Parathyroid adenoma (tissue), 2 donors: Measurements from ENCODE around the gene FBXO9.

ENCODE experiments used
- H2AFZ ChIP-seq: fragments of 300-600 bp; sonication (generic); one replicate; pipeline ENCODE4 v1.7.0; 2017; ENCODE audit warnings: antibody characterized with exemption, mild to moderate bottlenecking
- H3K27ac ChIP-seq: fragments of 300-600 bp; sonication (generic); one replicate; pipeline ENCODE4 v1.7.0; 2017
- H3K27me3 ChIP-seq: fragments of 300-600 bp; sonication (generic); one replicate; pipeline ENCODE4 v1.7.0; 2017; ENCODE audit warnings: low read length; ENCODE audit not compliant: control insufficient read depth, insufficient read depth
- H3K36me3 ChIP-seq: fragments of 300-600 bp; sonication (generic); one replicate; pipeline ENCODE4 v1.7.0; 2017; ENCODE audit warnings: low read length; ENCODE audit not compliant: control insufficient read depth, insufficient read depth
- H3K4me1 ChIP-seq: fragments of 300-600 bp; sonication (generic); one replicate; pipeline ENCODE4 v1.7.0; 2017; ENCODE audit warnings: control low read depth
- H3K4me2 ChIP-seq: fragments of 300-600 bp; sonication (generic); one replicate; pipeline ENCODE4 v1.7.0; 2017; ENCODE audit warnings: low read length
- H3K4me3 ChIP-seq: fragments of 300-600 bp; sonication (generic); one replicate; pipeline ENCODE4 v1.7.0; 2017; ENCODE audit warnings: low read depth, low read length
- H3K79me2 ChIP-seq: fragments of 300-600 bp; sonication (generic); one replicate; pipeline ENCODE4 v1.7.0; 2017; ENCODE audit warnings: control low read depth
- H3K9ac ChIP-seq: fragments of 300-600 bp; sonication (generic); one replicate; pipeline ENCODE4 v1.7.0; 2017; ENCODE audit warnings: mild to moderate bottlenecking
- H3K9me3 ChIP-seq: fragments of 300-600 bp; sonication (generic); one replicate; pipeline ENCODE4 v1.7.0; 2017; ENCODE audit warnings: low read length; ENCODE audit not compliant: control insufficient read depth
- TF ChIP-seq, protein P1 (sequence below): fragments of 300-600 bp; sonication (generic); IDR thresholded peaks from one replicate; pipeline ENCODE4 v1.7.0; 2017; ENCODE audit warnings: antibody characterized with exemption, mild to moderate bottlenecking
- donor health status: primary hyperparathyroidism.

Gene FBXO9

DNA sequence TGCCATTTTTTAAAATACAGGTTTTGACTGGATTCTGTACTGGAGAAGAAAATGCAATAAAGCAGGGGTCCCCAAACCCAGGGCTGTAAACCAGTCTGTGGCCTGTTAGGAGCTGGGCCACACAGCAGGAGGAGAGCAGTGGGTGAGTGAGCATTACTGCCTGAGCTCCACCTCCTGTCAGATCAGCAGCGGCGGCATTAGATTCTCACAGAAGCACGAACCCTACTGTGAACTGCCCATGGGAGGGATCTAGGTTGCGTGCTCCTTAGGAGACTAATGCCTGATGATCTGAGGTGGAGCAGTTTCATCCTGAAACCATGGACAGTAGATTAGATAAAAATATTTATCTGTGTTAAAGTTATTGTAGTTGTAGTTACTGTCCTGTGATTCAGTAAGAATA is 21.1 kb upstream of the FBXO9 start:
- Histone ChIP-seq H3K27me3 (no peaks in the 10 kb centered on the region), H3K4me3 (no peak overlapping the region), H3K9ac (no peak overlapping the region), H3K4me2 (no peak overlapping the region), H3K36me3 (no peaks in the 10 kb centered on the region), H3K27ac (no peak overlapping the region), H2AFZ (no peak overlapping the region), H3K9me3 (no peaks in the 10 kb centered on the region), H3K4me1 (no peaks in the 10 kb centered on the region), H3K79me2 (no peaks in the 10 kb centered on the region)
- TF ChIP-seq, protein P1, sequence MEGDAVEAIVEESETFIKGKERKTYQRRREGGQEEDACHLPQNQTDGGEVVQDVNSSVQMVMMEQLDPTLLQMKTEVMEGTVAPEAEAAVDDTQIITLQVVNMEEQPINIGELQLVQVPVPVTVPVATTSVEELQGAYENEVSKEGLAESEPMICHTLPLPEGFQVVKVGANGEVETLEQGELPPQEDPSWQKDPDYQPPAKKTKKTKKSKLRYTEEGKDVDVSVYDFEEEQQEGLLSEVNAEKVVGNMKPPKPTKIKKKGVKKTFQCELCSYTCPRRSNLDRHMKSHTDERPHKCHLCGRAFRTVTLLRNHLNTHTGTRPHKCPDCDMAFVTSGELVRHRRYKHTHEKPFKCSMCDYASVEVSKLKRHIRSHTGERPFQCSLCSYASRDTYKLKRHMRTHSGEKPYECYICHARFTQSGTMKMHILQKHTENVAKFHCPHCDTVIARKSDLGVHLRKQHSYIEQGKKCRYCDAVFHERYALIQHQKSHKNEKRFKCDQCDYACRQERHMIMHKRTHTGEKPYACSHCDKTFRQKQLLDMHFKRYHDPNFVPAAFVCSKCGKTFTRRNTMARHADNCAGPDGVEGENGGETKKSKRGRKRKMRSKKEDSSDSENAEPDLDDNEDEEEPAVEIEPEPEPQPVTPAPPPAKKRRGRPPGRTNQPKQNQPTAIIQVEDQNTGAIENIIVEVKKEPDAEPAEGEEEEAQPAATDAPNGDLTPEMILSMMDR, result no peak

DNA sequence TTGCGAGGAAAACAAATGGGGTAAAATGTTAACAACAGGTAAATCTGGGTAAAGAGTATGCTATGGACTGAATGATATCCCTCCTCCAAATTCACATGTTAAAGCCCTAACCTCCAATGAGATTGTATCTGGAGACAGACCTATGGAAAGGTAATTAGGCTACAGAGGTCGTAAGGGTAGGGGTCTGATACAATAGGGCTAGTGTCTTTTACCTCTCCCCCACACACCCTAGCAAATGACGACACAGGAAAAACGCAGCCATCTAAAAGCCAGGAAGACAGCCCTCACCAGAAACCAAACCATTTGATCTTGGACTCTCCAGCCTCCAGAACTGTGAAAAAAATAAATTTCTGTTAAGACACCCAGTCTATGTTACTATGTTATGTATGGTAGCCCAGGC is 20.6 kb upstream of the FBXO9 start:
- H3K9me3 ChIP-seq, result no peaks in the 10 kb centered on the region
- no peak overlapping the region for H2AFZ ChIP-seq
- H3K9ac ChIP-seq, result no peak overlapping the region
- no peaks in the 10 kb centered on the region for H3K4me1 ChIP-seq
- no peaks in the 10 kb centered on the region for H3K27me3 ChIP-seq
- H3K79me2 ChIP-seq, result no peaks in the 10 kb centered on the region
- H3K27ac ChIP-seq, result no peak overlapping the region
- no peaks in the 10 kb centered on the region for H3K36me3 ChIP-seq
- TF ChIP-seq, protein P1, result no peak
- H3K4me3 ChIP-seq, result no peak overlapping the region
- H3K4me2 ChIP-seq, result no peak overlapping the region

DNA sequence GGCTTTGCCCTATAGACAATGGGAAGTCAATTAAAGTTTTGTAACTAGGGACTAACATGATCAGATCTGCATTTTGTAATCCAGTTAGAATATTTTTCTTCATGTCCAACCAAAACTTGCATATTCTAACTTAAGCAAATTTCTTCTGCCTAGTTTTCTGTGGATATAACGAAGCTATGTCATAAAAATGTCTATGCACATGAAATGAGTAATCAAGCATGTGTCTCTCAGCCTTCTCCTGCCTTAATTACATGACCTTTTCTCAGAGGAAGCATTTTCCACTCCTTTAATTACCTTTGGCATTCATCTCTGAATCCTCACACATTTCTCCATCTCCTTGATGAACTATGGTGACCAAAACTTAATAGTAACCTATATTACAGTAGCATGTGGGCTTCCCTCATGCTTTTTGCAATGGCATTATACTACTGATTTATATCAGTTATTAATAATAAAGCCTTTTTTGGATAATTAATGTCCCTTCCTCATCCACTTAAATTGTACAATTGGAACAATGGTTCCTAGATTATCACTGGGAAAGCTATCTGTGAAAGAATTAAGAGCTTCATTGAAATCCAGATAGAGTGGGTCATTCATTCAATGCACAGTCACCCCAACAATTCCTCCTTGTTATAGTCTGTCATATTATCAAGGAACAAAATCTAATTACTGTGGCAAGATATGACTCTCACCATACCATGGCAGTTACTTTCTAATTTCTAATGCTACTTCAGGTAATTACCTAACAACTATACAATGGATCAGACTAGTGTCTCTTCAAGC is 19.1 kb upstream of the FBXO9 start:
- Histone ChIP-seq H3K4me1 (no peaks in the 10 kb centered on the region), H3K27me3 (no peaks in the 10 kb centered on the region), H3K9ac (no peak overlapping the region), H3K79me2 (no peaks in the 10 kb centered on the region), H3K27ac (no peak overlapping the region), H3K4me2 (no peak overlapping the region), H3K4me3 (no peak overlapping the region), H3K36me3 (no peaks in the 10 kb centered on the region), H3K9me3 (no peaks in the 10 kb centered on the region), H2AFZ (no peak overlapping the region)
- TF ChIP-seq, protein P1, result no peak

DNA sequence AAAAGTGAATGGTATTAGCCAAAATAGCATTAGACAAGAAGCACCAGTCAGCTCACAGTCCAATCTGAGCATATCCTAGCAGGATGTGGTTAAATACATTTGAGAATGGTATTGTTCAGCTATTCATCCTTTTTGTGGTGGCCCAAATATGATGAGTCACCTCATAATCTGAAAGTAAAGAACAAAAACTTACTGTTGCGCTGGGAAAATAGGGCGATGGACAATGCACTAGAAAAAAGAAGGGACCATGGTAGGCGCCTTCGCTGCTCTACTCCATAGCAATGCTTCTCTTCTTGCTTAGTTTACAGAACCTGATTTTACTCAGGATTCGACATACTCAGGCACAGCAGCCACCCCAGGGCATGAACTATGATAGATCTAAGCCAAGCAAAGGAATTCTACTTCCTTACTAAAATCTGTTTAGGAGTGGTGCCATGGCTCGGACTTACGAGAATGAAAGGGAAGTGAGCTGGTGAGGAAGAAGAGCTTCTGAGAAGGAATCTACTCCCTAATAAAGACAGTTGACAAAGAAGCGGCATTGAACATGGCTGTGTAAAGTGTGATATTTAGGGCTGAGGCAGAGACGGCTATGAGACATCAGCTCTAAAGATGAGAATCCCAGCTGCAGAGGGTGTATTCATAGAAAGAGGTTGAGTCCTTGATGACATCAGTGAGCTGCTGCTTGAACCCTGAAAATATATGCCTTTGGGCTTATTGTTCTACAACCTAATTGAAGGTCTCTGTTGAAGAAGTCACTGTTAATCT is 16.6 kb upstream of the FBXO9 start:
- no peaks in the 10 kb centered on the region for H3K27me3 ChIP-seq
- H3K27ac ChIP-seq, result no peak overlapping the region
- H3K79me2 ChIP-seq, result no peaks in the 10 kb centered on the region
- H3K9me3 ChIP-seq, result no peaks in the 10 kb centered on the region
- H3K4me2 ChIP-seq, result no peak overlapping the region
- H3K36me3 ChIP-seq, result no peaks in the 10 kb centered on the region
- H3K4me1 ChIP-seq, result no peaks in the 10 kb centered on the region
- H3K4me3 ChIP-seq, result no peak overlapping the region
- TF ChIP-seq, protein P1, result no peak
- no peak overlapping the region for H3K9ac ChIP-seq
- H2AFZ ChIP-seq, result no peak overlapping the region
